ENCODE results near the gene SLC25A46.
"Not testable (repeated sequence)": the region's sequence is repeated elsewhere in the genome, so short reads cannot be mapped to it uniquely, and the experiment has no call there.

Gene SLC25A46

GRCh38 chr5:110757118-110757729 lies 18.4 kb downstream of the SLC25A46 start:
- peak in 1 of 2 experiments; percentile 47 for DNase-seq

GRCh38 chr5:110760158-110760557 lies 21.4 kb downstream of the SLC25A46 start:
- no peak for DNase-seq

DNA sequence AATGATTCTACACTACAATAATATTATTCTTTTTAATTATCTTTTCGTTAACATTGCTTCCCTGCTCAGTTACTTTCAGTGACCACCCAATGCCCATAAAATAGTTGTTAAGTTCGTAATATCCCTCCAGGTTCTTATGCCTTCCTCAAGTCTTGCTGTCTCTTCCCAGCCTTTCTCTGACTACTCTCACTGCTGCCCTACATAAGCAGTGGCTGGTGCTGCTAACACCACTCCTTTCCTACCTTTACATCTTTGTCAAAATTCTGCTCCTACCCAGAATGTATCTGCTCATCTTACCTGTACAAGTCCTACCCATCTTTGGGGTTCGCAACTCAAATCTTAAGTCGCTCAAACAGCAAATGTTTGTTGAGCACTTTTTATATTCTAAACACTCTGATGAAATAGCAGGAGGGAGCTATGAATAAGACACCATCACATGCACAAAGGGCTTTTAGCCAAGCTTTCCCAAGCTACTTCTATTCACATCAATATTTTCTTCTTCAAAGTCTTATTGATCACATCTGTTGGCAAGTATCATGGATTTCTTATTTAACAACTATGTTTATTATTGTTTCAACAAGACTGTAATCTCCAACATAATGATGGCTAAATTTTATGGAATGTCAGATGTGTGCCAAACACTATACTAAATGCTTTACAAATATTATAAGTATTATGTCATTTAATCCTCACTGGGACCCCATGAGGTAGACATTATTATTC lies 29.5 kb downstream of the SLC25A46 start:
- no peak for DNase-seq

- DNase-seq = no peak
Measured at GRCh38 chr5:110769000-110769681, 30.3 kb downstream of the SLC25A46 start.

- DNase-seq = no peak
Measured at GRCh38 chr5:110770286-110770685, 31.5 kb downstream of the SLC25A46 start.

DNA sequence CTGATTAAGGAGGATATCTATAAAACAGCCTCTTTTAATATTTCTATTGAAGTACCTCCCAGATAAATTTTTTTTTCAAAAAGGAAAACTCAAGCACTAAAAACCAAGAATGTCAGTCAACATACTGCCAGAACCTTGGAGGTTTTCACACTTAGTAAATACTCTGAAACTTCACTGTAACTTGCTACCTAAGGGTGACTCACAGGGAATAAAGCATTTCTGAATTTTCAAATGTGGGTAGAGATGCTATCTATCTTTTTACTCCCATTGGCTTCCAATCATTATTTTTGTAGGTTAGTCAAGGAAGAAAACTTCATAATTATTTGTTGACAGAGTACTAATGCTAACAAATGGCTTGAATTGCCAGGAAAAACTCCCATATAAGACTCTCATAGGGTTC lies 46.1 kb downstream of the SLC25A46 start:
- DNase-seq = no peak

DNA sequence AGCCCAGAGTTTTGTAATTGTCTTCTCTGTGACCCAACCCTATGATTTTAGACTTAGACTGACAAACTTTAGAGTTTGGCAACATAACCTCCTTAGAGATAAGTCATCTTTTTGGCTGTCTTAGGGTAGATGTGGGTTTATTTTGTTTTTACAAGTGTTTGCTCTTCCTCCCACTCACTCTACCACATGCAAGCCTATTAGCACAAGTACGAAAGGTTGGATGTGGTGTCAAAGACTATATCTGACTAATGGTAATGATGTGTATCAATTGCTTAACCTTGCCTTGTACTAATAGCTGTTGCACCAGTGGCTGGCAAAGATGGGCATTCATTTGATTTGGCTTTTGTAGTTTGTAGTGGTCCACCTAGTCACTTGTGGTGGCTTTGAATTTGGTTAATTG lies 46.5 kb downstream of the SLC25A46 start:
- DNase-seq = no peak

DNA sequence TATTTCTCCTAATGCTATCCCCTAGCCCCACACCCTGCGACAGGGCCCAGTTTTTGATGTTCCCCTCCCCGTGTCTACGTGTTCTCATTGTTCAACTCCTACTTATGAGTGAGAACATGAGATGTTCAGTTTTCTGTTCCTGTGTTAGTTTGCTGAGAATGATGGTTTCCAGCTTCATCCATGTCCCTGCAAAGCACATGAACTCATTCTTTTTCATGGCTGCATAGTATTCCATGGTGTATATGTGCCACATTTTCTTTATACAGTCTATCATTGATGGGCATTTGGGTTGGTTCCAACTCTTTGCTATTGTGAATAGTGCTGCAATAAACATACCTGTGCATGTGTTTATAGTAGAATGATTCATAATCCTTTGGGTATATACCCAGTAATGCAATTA lies 49.2 kb downstream of the SLC25A46 start:
- DNase-seq = not testable (repeated sequence)

GRCh38 chr5:110790673-110791072 lies 51.9 kb downstream of the SLC25A46 start:
- peak in 1 of 2 experiments; percentile 1 for DNase-seq

DNA sequence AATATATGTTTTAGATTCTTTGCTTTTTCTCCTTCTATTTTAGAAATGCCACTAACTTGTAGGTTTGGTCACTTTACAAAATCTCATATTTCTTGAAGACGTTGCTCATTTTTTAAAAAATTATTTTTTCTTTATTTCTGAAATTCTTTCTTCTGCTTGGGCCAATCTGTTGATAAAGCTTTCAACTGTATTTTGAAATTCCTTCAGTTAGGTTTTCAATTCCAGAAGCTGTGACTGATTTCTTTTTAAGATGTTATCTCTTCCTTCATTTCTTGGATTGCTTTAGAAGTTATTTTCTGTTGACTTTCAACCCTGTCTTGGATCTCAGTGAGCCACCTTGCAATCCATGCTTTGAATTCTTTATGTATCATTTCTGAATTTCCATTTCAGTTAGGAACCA lies 64.2 kb downstream of the SLC25A46 start:
- no peak for DNase-seq

DNA sequence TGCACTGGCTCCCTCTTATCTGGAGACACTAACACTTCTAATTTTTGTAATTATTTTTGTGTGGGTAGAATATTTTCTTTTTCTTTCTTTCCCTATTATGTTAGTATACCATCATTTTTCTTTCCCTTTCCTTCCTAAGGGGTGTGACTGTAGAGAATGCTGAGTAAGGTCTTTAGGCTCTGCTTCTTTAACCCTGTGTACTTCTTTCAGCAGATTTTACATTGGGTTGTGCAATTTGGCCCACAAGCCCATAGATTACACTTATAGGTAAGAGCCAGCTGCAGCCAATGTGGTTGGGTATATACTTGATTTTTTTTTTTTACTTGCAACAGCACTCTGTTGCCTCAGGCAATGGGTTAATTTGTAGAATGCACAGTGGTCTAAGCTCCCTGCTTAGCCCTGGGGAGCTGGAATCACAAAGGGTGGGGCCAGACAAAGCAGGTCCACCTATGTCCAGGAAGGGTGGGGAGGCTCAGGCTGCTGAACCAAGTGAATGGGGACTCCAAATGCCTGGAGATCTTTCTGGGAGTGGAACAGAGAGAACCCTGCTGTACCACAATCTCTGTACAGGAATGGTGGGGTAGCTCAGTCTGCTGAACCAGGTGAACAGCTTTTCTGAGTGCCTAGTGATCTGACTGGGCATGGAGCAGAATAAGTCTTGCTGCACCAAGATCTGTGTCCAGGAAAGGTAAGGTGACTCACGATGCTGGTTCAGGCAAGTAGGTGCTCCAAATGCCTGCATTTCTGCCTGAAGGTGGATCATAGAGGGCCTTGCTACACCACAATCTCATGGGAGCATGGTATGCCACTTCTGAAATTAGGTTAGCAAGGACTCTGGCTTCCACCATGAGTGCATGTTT lies 64.9 kb downstream of the SLC25A46 start:
- no peak for DNase-seq

DNA sequence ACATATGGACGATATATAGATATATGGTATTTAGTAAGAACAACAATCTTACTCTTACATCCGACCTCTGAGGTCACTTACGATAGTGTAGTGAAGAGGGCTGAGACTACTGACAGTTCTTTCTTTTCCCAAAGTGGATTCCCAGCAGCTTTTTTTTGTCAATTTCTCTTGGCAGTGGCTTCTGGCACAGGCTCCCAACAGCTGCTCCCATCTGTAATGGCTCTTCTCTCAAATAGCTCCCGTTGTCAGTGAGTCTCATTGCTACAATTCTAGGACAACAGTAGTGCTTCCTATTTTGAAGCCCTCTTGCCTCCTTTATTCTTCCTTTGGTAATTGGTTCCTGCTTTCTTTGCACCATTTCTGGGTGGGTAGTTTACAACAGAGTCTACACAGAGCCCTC lies 68.4 kb downstream of the SLC25A46 start:
- no peak for DNase-seq

- DNase-seq = no peak
Measured at GRCh38 chr5:110809006-110809405, 70.2 kb downstream of the SLC25A46 start.
